GM12872 (cell line): ENCODE data around the gene EME2.

Experiments
- CTCF ChIP-seq: IDR thresholded peaks from 3 replicates; pipeline ENCODE4 v1.5.1; 2011; ENCODE audit warnings: low read depth, mild to moderate bottlenecking, low read length, moderate library complexity; ENCODE audit not compliant: insufficient read depth

The EME2 gene

GRCh38 chr16:1765826-1766225 is 6.8 kb upstream of the EME2 start:
- no peak for TF ChIP-seq CTCF

- no peak for TF ChIP-seq CTCF
Observed at GRCh38 chr16:1766231-1766630, 6.4 kb upstream of the EME2 start.

GRCh38 chr16:1766701-1767100 is 5.9 kb upstream of the EME2 start:
- TF ChIP-seq CTCF: no peak

GRCh38 chr16:1767116-1767994 is 5.3 kb upstream of the EME2 start:
- TF ChIP-seq CTCF: no peak

- no peak for TF ChIP-seq CTCF
Observed at GRCh38 chr16:1768061-1768766, 4.4 kb upstream of the EME2 start.

GRCh38 chr16:1768767-1769401 is 3.7 kb upstream of the EME2 start:
- no peak for TF ChIP-seq CTCF
